Measurements from ENCODE around the gene CD163L1. TPM values are rescaled to one million over a fixed set of nuclear protein-coding genes. Genes with fewer than 3 reads are reported as not detected.
"Not testable (repeated sequence)": the region's sequence is repeated elsewhere in the genome, so short reads cannot be mapped to it uniquely, and the experiment has no call there.

The CD163L1 gene
- total RNA-seq, 1 donor from 2014 or later = not detected

GRCh38 chr12:7349418-7349817, 94.5 kb downstream of the CD163L1 start:
- H3K4me1 Mint-ChIP-seq (ENCODE audit: low read depth) = peaks cover 17% of the 10 kb centered on the region
- peaks cover 4% of the 10 kb centered on the region for H3K27me3 Mint-ChIP-seq (ENCODE audit: insufficient read depth)
- peaks cover 17% of the 10 kb centered on the region for H3K9me3 Mint-ChIP-seq
- DNase-seq (ENCODE audit: low spot score) = no peak
- no peak overlapping the region for H3K27ac Mint-ChIP-seq
- peaks cover 2% of the 10 kb centered on the region for H3K36me3 Mint-ChIP-seq (ENCODE audit: low read depth)
- intact Hi-C loops (cut with micrococcal nuclease) = no loop called here
- H3K4me3 Mint-ChIP-seq = no peak overlapping the region

DNA sequence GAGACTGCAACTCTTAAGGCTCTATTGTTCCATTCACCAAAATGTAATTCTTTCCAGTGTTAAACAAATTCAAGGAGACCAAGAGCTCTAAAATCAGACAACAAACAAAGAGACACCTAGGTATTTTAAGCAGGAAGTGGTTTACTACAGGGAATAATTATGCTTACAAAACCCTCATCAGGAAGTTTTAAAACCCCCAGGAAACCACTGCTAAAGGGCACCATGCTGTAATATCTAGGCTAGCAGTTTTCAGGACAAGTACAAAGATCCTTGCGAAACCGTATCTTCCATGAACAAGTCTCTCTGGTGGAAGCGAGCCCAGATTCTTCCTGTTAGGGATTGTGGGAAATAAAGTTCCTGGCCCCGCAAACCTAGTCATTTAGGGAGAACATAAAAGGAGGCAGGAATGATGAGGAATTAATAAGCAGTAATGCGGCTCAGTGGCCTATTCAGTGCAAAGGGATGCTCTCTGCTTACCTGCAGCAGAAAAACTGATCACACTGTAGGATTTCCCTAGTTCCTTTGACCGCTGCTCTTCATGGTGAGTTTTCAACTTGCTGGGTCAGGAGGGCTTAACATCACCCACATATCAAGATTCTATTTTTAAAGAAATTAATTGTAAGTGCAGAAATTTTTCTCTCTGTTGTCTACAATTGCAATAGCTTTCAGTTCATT, 97.3 kb downstream of the CD163L1 start:
- peaks cover 17% of the 10 kb centered on the region for H3K4me1 Mint-ChIP-seq (ENCODE audit: low read depth)
- H3K36me3 Mint-ChIP-seq (ENCODE audit: low read depth) = peaks cover 4% of the 10 kb centered on the region
- H3K27me3 Mint-ChIP-seq (ENCODE audit: insufficient read depth) = no peaks in the 10 kb centered on the region
- no peak overlapping the region for H3K4me3 Mint-ChIP-seq
- intact Hi-C loops (cut with micrococcal nuclease) = no loop called here
- H3K27ac Mint-ChIP-seq = peak overlapping the region; percentile 57
- no peak for DNase-seq (ENCODE audit: low spot score)
- H3K9me3 Mint-ChIP-seq = peaks cover 32% of the 10 kb centered on the region

DNA sequence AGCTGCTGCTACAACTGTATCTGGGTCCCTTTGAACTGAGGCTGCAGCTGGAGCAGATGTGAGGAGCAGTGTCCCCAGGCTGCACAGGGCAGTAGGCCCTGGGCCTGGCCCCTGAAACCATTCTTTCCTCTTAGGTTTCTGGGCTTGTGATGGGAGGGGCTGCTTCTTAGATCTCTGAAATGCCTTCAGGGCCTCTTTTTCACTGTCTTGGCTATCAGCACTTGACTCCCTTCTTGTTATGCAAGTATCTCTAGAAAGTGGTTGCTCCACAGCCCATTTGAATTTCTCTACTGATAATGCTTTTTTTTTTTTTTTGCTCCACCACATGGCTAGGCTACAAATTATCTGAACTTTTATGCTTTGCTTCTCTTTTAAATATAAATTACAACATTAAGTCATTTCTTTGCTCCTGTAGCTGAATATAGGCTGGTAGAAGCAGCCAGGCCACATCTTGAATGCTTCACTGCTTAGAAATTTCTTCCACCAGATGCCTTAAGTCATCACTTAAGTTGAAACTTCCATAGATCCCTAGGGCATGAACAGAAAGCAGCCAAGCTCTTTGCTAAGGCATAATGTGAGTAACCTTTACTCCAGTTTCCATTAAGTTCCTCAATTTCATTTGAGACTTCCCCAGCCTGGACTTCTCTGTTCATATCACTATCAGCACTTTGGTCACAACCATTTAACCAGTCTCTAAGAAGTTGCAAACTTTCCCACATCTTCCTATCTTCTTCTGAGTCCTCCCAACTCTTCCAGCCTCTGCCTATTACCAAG, 98.9 kb downstream of the CD163L1 start:
- Mint-ChIP-seq H3K27ac (no peak overlapping the region), H3K4me3 (no peak overlapping the region), H3K9me3 (peaks cover 32% of the 10 kb centered on the region), H3K36me3 (ENCODE audit: low read depth) (peaks cover 4% of the 10 kb centered on the region), H3K27me3 (ENCODE audit: insufficient read depth) (no peaks in the 10 kb centered on the region), H3K4me1 (ENCODE audit: low read depth) (peaks cover 10% of the 10 kb centered on the region)
- DNase-seq (ENCODE audit: low spot score) = no peak
- intact Hi-C loops (cut with micrococcal nuclease) = no loop called here

DNA sequence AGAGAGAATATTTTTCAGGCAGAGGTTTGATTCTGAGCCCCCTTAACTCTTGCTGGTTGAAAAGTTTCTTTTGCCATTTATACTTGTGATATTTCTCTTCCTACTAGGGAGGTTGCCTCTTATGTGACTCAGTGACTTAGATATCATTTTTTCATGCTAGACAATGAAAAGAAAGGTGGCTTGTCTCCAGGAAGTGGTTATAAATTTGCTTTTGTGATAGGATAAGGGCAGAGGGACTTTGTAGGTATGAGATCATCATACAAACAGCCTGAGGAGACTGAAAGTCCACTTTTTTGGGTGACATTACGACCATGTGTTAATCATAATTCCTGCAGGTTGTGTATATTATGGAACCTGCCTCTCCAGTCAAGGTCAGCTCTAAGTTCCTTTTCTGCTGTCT, 104.3 kb downstream of the CD163L1 start:
- no peak overlapping the region for H3K4me3 Mint-ChIP-seq
- intact Hi-C loops (cut with micrococcal nuclease) = no loop called here
- no peak for DNase-seq (ENCODE audit: low spot score)
- H3K27me3 Mint-ChIP-seq (ENCODE audit: insufficient read depth) = peaks cover 3% of the 10 kb centered on the region
- peaks cover 17% of the 10 kb centered on the region for H3K9me3 Mint-ChIP-seq
- peaks cover 2% of the 10 kb centered on the region for H3K36me3 Mint-ChIP-seq (ENCODE audit: low read depth)
- H3K27ac Mint-ChIP-seq = no peak overlapping the region
- peaks cover 7% of the 10 kb centered on the region for H3K4me1 Mint-ChIP-seq (ENCODE audit: low read depth)

- H3K9me3 Mint-ChIP-seq; intact Hi-C loops (cut with micrococcal nuclease); H3K27ac Mint-ChIP-seq; H3K4me3 Mint-ChIP-seq; H3K36me3 Mint-ChIP-seq (ENCODE audit: low read depth); H3K4me1 Mint-ChIP-seq (ENCODE audit: low read depth); H3K27me3 Mint-ChIP-seq (ENCODE audit: insufficient read depth); DNase-seq (ENCODE audit: low spot score): not testable (repeated sequence)
These were observed 106.2 kb downstream of the CD163L1 start for GRCh38 chr12:7337790-7338189.

- no peak overlapping the region for H3K4me3 Mint-ChIP-seq
- no peaks in the 10 kb centered on the region for H3K9me3 Mint-ChIP-seq
- intact Hi-C loops (cut with micrococcal nuclease) = no loop called here
- H3K36me3 Mint-ChIP-seq (ENCODE audit: low read depth) = no peaks in the 10 kb centered on the region
- DNase-seq (ENCODE audit: low spot score) = no peak
- H3K27ac Mint-ChIP-seq = no peak overlapping the region
- H3K4me1 Mint-ChIP-seq (ENCODE audit: low read depth) = peaks cover 5% of the 10 kb centered on the region
- peaks cover 2% of the 10 kb centered on the region for H3K27me3 Mint-ChIP-seq (ENCODE audit: insufficient read depth)
These were observed 116.0 kb downstream of the CD163L1 start for GRCh38 chr12:7327918-7328317.

GRCh38 chr12:7324176-7324575, 119.8 kb downstream of the CD163L1 start:
- Mint-ChIP-seq H3K9me3 (no peaks in the 10 kb centered on the region), H3K27me3 (ENCODE audit: insufficient read depth) (no peaks in the 10 kb centered on the region), H3K4me1 (ENCODE audit: low read depth) (no peaks in the 10 kb centered on the region), H3K4me3 (no peak overlapping the region), H3K27ac (no peak overlapping the region), H3K36me3 (ENCODE audit: low read depth) (no peaks in the 10 kb centered on the region)
- intact Hi-C loops (cut with micrococcal nuclease) = no loop called here
- no peak for DNase-seq (ENCODE audit: low spot score)

DNA sequence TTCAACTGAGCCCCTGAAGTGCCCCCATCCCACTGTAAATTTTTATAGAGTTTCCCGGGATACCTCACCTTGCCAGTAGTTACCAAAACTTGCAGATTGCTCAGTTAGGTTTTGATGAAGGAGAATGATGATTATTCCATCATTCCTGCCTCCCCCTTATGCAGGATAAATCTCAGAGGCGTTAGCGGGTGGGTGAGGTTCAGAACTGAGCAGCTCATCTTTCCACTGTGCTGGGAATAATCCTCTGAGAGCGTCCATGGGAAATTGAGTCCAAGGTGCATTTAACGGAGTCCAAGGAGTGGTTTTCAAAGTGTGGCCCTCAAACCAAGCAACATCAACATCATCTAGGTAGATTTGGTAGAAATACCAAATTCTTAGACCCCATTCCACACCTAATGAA, 121.4 kb downstream of the CD163L1 start:
- Mint-ChIP-seq H3K4me3 (no peak overlapping the region), H3K36me3 (ENCODE audit: low read depth) (no peaks in the 10 kb centered on the region), H3K9me3 (no peaks in the 10 kb centered on the region), H3K27ac (no peak overlapping the region), H3K4me1 (ENCODE audit: low read depth) (no peaks in the 10 kb centered on the region), H3K27me3 (ENCODE audit: insufficient read depth) (no peaks in the 10 kb centered on the region)
- intact Hi-C loops (cut with micrococcal nuclease) = no loop called here
- no peak for DNase-seq (ENCODE audit: low spot score)

GRCh38 chr12:7321624-7322023, 122.3 kb downstream of the CD163L1 start:
- Mint-ChIP-seq H3K4me1 (ENCODE audit: low read depth) (no peaks in the 10 kb centered on the region), H3K27me3 (ENCODE audit: insufficient read depth) (no peaks in the 10 kb centered on the region)
- intact Hi-C loops (cut with micrococcal nuclease) = no loop called here

GRCh38 chr12:7319930-7320329, 124.0 kb downstream of the CD163L1 start:
- no peak overlapping the region for H3K27ac Mint-ChIP-seq
- H3K9me3 Mint-ChIP-seq = no peaks in the 10 kb centered on the region
- intact Hi-C loops (cut with micrococcal nuclease) = no loop called here
- H3K4me1 Mint-ChIP-seq (ENCODE audit: low read depth) = no peaks in the 10 kb centered on the region
- no peak overlapping the region for H3K4me3 Mint-ChIP-seq
- DNase-seq (ENCODE audit: low spot score) = no peak
- peaks cover 2% of the 10 kb centered on the region for H3K27me3 Mint-ChIP-seq (ENCODE audit: insufficient read depth)
- H3K36me3 Mint-ChIP-seq (ENCODE audit: low read depth) = no peaks in the 10 kb centered on the region

More at GRCh38 chr12:7321624-7322023, 122.3 kb downstream of the CD163L1 start:
- Mint-ChIP-seq H3K4me3 (no peak overlapping the region), H3K36me3 (ENCODE audit: low read depth) (no peaks in the 10 kb centered on the region), H3K9me3 (no peaks in the 10 kb centered on the region), H3K27ac (no peak overlapping the region)
- DNase-seq (ENCODE audit: low spot score) = no peak

DNA sequence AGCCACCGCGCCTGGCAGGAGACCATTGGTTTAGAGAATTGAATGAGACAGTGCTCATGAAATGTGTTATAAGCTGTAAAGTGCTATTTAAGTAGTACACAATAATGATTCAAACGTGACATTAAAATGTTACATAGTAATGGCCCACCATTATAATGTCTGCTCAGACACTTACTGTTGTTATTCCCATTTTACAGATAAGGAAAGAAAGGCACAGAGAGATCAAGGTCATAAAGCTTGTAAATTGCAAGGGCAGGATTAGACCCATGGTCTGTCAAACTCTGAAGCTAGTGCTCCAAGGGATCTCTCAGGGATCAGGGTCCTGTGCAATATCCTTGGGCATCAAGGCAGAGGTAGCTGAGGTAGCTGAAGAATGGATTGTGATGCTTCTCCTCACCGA, 133.9 kb downstream of the CD163L1 start:
- H3K4me3 Mint-ChIP-seq = no peak overlapping the region
- intact Hi-C loops (cut with micrococcal nuclease) = no loop called here
- DNase-seq (ENCODE audit: low spot score) = no peak

More for the DNA sequence above, 133.9 kb downstream of the CD163L1 start:
- no peaks in the 10 kb centered on the region for H3K4me1 Mint-ChIP-seq (ENCODE audit: low read depth)
- no peaks in the 10 kb centered on the region for H3K36me3 Mint-ChIP-seq (ENCODE audit: low read depth)
- no peaks in the 10 kb centered on the region for H3K9me3 Mint-ChIP-seq
- H3K27ac Mint-ChIP-seq = no peak overlapping the region
- peaks cover 1% of the 10 kb centered on the region for H3K27me3 Mint-ChIP-seq (ENCODE audit: insufficient read depth)

Measured in activated T-helper 1 cell treated with anti-CD3 and anti-CD28 coated beads, Interleukin-12 subunit alpha, Interleukin-12 subunit beta, Interleukin-2, Interleukin-4 antibody, amounts not matched to agents 30 ng/mL and 10 ng/mL and 1 ng/mL, durations not matched to agents 14 hours and 24 hours and 36 hours (primary cell).